Memory B cell (primary cell): ENCODE measurements around the gene XRCC1.
A peak's percentile ranks its signal among the peaks of the same experiment; 100 is the strongest.
"Not testable (repeated sequence)": the region's sequence is repeated elsewhere in the genome, so short reads cannot be mapped to it uniquely, and the experiment has no call there.

Experiments used
- ATAC-seq: fragments of 150-1000 bp; cut with Tn5 transposase; 2 replicates; pipeline ENCODE4 v1.10.0; 2021; ENCODE audit warnings: low read depth, mild to moderate bottlenecking, moderate library complexity
- DNase-seq, 2 donors: peaks; one replicate each; pipeline ENCODE4 v3.0.0; 2022; ENCODE audit warnings: low spot score in 2 of 2
- H3K27ac Mint-ChIP-seq: one replicate; pipeline ENCODE4 v1.8.0; 2022; ENCODE audit warnings: mild to moderate bottlenecking, moderate library complexity, mixed read lengths
- H3K27me3 Mint-ChIP-seq: one replicate; pipeline ENCODE4 v1.8.0; 2022; ENCODE audit warnings: mixed read lengths
- H3K36me3 Mint-ChIP-seq: one replicate; pipeline ENCODE4 v1.8.0; 2022; ENCODE audit warnings: mild to moderate bottlenecking, mixed read lengths
- H3K4me1 Mint-ChIP-seq: one replicate; pipeline ENCODE4 v1.8.0; 2022; ENCODE audit warnings: mixed read lengths
- H3K4me3 Mint-ChIP-seq: one replicate; pipeline ENCODE4 v1.8.0; 2022; ENCODE audit warnings: mild to moderate bottlenecking, moderate library complexity, mixed read lengths
- H3K9me3 Mint-ChIP-seq: one replicate; pipeline ENCODE4 v1.8.0; 2022; ENCODE audit warnings: mixed read lengths

XRCC1 gene

GRCh38 chr19:43533546-43534304 is 41.6 kb downstream of the XRCC1 start:
- Mint-ChIP-seq H3K27ac (peak overlapping the region; percentile 85), H3K4me3 (peak overlapping the region; percentile 93), H3K4me1 (peaks cover 12% of the 10 kb centered on the region), H3K27me3 (no peaks in the 10 kb centered on the region), H3K36me3 (peaks cover 10% of the 10 kb centered on the region), H3K9me3 (peaks cover 3% of the 10 kb centered on the region)
- ATAC-seq (peak; percentile 70), DNase-seq (peak; percentile 92 to 94)

GRCh38 chr19:43532962-43533545 is 42.3 kb downstream of the XRCC1 start, which contains the start of gene ZNF575:
Gene ZNF575 (plus strand): TSS chr19:43533188. CDS start chr19:43534423, 1,235 bp downstream.
- Mint-ChIP-seq H3K9me3 (peaks cover 1% of the 10 kb centered on the region), H3K4me3 (peak within 1 kb of the TSS; percentile 93), H3K36me3 (peaks cover 4% of the 10 kb centered on the region), H3K4me1 (peaks cover 12% of the 10 kb centered on the region), H3K27me3 (no peaks in the 10 kb centered on the region), H3K27ac (peak within 1 kb of the TSS; percentile 85)
- DNase-seq: peak; percentile 76 to 77
- peak; percentile 64 for ATAC-seq

- peak overlapping the region; percentile 85 for H3K27ac Mint-ChIP-seq
- H3K4me3 Mint-ChIP-seq: peak overlapping the region; percentile 93
- ATAC-seq (peak; percentile 6), DNase-seq (no peak)
- peaks cover 1% of the 10 kb centered on the region for H3K9me3 Mint-ChIP-seq
- no peaks in the 10 kb centered on the region for H3K27me3 Mint-ChIP-seq
- peaks cover 14% of the 10 kb centered on the region for H3K4me1 Mint-ChIP-seq
- peaks cover 4% of the 10 kb centered on the region for H3K36me3 Mint-ChIP-seq
These were observed 42.8 kb downstream of the XRCC1 start for GRCh38 chr19:43532571-43532961.

- ATAC-seq: no peak
- Mint-ChIP-seq H3K36me3 (no peaks in the 10 kb centered on the region), H3K4me1 (peaks cover 29% of the 10 kb centered on the region), H3K27ac (peak overlapping the region; percentile 70), H3K27me3 (no peaks in the 10 kb centered on the region), H3K4me3 (peak overlapping the region; percentile 29), H3K9me3 (no peaks in the 10 kb centered on the region)
- no peak for DNase-seq
These were observed 47.3 kb downstream of the XRCC1 start for GRCh38 chr19:43527860-43528622.

- Mint-ChIP-seq H3K27ac (peak within 1 kb of the TSS; percentile 70), H3K36me3 (no peaks in the 10 kb centered on the region), H3K4me3 (peak within 1 kb of the TSS; percentile 92), H3K9me3 (no peaks in the 10 kb centered on the region), H3K27me3 (no peaks in the 10 kb centered on the region), H3K4me1 (peaks cover 28% of the 10 kb centered on the region)
- ATAC-seq (peak; percentile 81), DNase-seq (peak in 1 of 2 donors; percentile 58)
These were observed 48.2 kb downstream of the XRCC1 start, which contains the start of gene ETHE1 for GRCh38 chr19:43526884-43527859. Gene ETHE1 (minus strand): TSS chr19:43527201. CDS start chr19:43527177, 24 bp downstream.

GRCh38 chr19:43525836-43526771 is 49.2 kb downstream of the XRCC1 start:
- Mint-ChIP-seq H3K36me3 (no peaks in the 10 kb centered on the region), H3K4me3 (peak overlapping the region; percentile 92), H3K4me1 (peaks cover 28% of the 10 kb centered on the region), H3K9me3 (no peaks in the 10 kb centered on the region), H3K27ac (peak overlapping the region; percentile 70), H3K27me3 (no peaks in the 10 kb centered on the region)
- ATAC-seq (no peak), DNase-seq (no peak)

GRCh38 chr19:43524922-43525835 is 50.1 kb downstream of the XRCC1 start:
- Mint-ChIP-seq H3K36me3 (no peaks in the 10 kb centered on the region), H3K27me3 (no peaks in the 10 kb centered on the region), H3K4me3 (peak overlapping the region; percentile 92), H3K4me1 (peaks cover 28% of the 10 kb centered on the region), H3K27ac (peak overlapping the region; percentile 5), H3K9me3 (no peaks in the 10 kb centered on the region)
- peak; percentile 46 for ATAC-seq
- DNase-seq: no peak

- not testable (repeated sequence) for H3K4me3 Mint-ChIP-seq, H3K9me3 Mint-ChIP-seq, ATAC-seq, H3K27ac Mint-ChIP-seq, H3K27me3 Mint-ChIP-seq, H3K36me3 Mint-ChIP-seq, DNase-seq
- H3K4me1 Mint-ChIP-seq: peaks cover 32% of the 10 kb centered on the region
These were observed 51.6 kb downstream of the XRCC1 start for GRCh38 chr19:43523696-43524095.

- no peak overlapping the region for H3K27ac Mint-ChIP-seq
- DNase-seq (no peak), ATAC-seq (no peak)
- peaks cover 35% of the 10 kb centered on the region for H3K4me1 Mint-ChIP-seq
- no peaks in the 10 kb centered on the region for H3K27me3 Mint-ChIP-seq
- no peaks in the 10 kb centered on the region for H3K9me3 Mint-ChIP-seq
- H3K4me3 Mint-ChIP-seq: no peak overlapping the region
- H3K36me3 Mint-ChIP-seq: no peaks in the 10 kb centered on the region
These were observed 52.4 kb downstream of the XRCC1 start for GRCh38 chr19:43522929-43523328.

- ATAC-seq (peak; percentile 61), DNase-seq (peak; percentile 74 to 78)
- Mint-ChIP-seq H3K27ac (peak overlapping the region; percentile 7), H3K4me1 (peaks cover 11% of the 10 kb centered on the region), H3K9me3 (no peaks in the 10 kb centered on the region), H3K4me3 (peak overlapping the region; percentile 22), H3K27me3 (no peaks in the 10 kb centered on the region), H3K36me3 (peaks cover 2% of the 10 kb centered on the region)
These were observed 55.8 kb downstream of the XRCC1 start for GRCh38 chr19:43519436-43520088.

GRCh38 chr19:43518051-43518450 is 57.3 kb downstream of the XRCC1 start:
- peaks cover 10% of the 10 kb centered on the region for H3K4me1 Mint-ChIP-seq
- H3K36me3 Mint-ChIP-seq: peaks cover 2% of the 10 kb centered on the region
- DNase-seq: no peak
- peak overlapping the region; percentile 64 for H3K4me3 Mint-ChIP-seq
- no peaks in the 10 kb centered on the region for H3K27me3 Mint-ChIP-seq
- no peaks in the 10 kb centered on the region for H3K9me3 Mint-ChIP-seq
- H3K27ac Mint-ChIP-seq: peak overlapping the region; percentile 63
- ATAC-seq: no peak
